ENCODE results near the gene TIGD1. TPM values are rescaled to one million over a fixed set of nuclear protein-coding genes. Genes with fewer than 3 reads are reported as not detected.
"Not testable (repeated sequence)": the region's sequence is repeated elsewhere in the genome, so short reads cannot be mapped to it uniquely, and the experiment has no call there.

Gene TIGD1
- total and polyA plus RNA-seq, 11 donors = 0.99 to 3.8 (median 1.6) TPM

- DNase-seq (peak in 1 of 5 donors; percentile 56), ATAC-seq (no peak)
- H3K4me1 ChIP-seq = peaks cover 0 to 9% (median 0%) of the 10 kb centered on the region in 12 donors
- no peak overlapping the region for H3K27ac ChIP-seq
- no peak overlapping the region for H3K4me3 ChIP-seq
- WGBS, 4 donors = 48 to 71% (median 64%) methylated on average over 10 to 13 of the region's 13 CpGs
- intact Hi-C loops (cut with DNase I) = no loop called here
- no peak for TF ChIP-seq POLR2A (IDR thresholded peaks at IDR 0.05)
- no peak for TF ChIP-seq CTCF (IDR thresholded peaks at IDR 0.05)
- no peaks in the 10 kb centered on the region for H3K36me3 ChIP-seq
- peaks cover 0 to 8% (median 0%) of the 10 kb centered on the region in 9 donors for H3K27me3 ChIP-seq
- peaks cover 0 to 7% (median 0%) of the 10 kb centered on the region in 12 donors for H3K9me3 ChIP-seq
These were observed 16.2 kb downstream of the TIGD1 start for GRCh38 chr2:232533944-232534710.

- H3K27ac ChIP-seq; H3K27me3 ChIP-seq; H3K9me3 ChIP-seq; H3K4me1 ChIP-seq; H3K36me3 ChIP-seq; intact Hi-C loops (cut with DNase I); H3K4me3 ChIP-seq; ATAC-seq: not testable (repeated sequence)
- peak in 1 of 5 donors; percentile 7 for DNase-seq
- 71 to 78% (median 75%) methylated on average over 7 of the region's 7 CpGs for WGBS, 4 donors
These were observed 17.5 kb downstream of the TIGD1 start for GRCh38 chr2:232532821-232533220.

- intact Hi-C loops (cut with DNase I) = no loop called here
- WGBS, 4 donors = 31 to 50% (median 37%) methylated on average over 9 of the region's 9 CpGs
- ATAC-seq = peak; percentile 48 to 70 (median 68)
These were observed 17.9 kb downstream of the TIGD1 start for GRCh38 chr2:232532419-232532818.

GRCh38 chr2:232530626-232531260 lies 19.6 kb downstream of the TIGD1 start:
- Histone ChIP-seq H3K27me3 (peaks cover 0 to 4% (median under 1%) of the 10 kb centered on the region in 9 donors), H3K4me3 (no peak overlapping the region), H3K27ac (no peak overlapping the region), H3K9me3 (no peaks in the 10 kb centered on the region), H3K4me1 (peaks cover 0 to 3% (median 0%) of the 10 kb centered on the region in 12 donors), H3K36me3 (no peaks in the 10 kb centered on the region)
- DNase-seq (peak in 2 of 5 donors; percentile 10 to 55), ATAC-seq (no peak)
- TF ChIP-seq POLR2A (IDR thresholded peaks at IDR 0.05) (no peak), CTCF (IDR thresholded peaks at IDR 0.05) (no peak)
- WGBS, 4 donors = 76 to 87% (median 84%) methylated on average over 8 to 9 of the region's 9 CpGs
- intact Hi-C loops (cut with DNase I) = no loop called here

More at GRCh38 chr2:232532419-232532818, 17.9 kb downstream of the TIGD1 start:
- peak in 3 of 5 donors; percentile 41 to 71 (median 51) for DNase-seq
- Histone ChIP-seq H3K36me3 (no peaks in the 10 kb centered on the region), H3K4me1 (peaks cover 0 to 5% (median 0%) of the 10 kb centered on the region in 12 donors), H3K4me3 (no peak overlapping the region), H3K27ac (no peak overlapping the region), H3K9me3 (peaks cover 0 to 7% (median 0%) of the 10 kb centered on the region in 12 donors), H3K27me3 (peaks cover 0 to 9% (median 0%) of the 10 kb centered on the region in 9 donors)
- TF ChIP-seq CTCF (IDR thresholded peaks at IDR 0.05) (no peak), POLR2A (IDR thresholded peaks at IDR 0.05) (no peak)
